Heart left ventricle (tissue), 16 donors: Measurements from ENCODE around the gene SNX1. TPM values are rescaled to one million over a fixed set of nuclear protein-coding genes. Genes with fewer than 3 reads are reported as not detected.
A peak's percentile ranks its signal among the peaks of the same experiment; 100 is the strongest.

ENCODE experiments used
- ATAC-seq, 4 donors: fragments of 200-7000 bp; cut with Tn5 transposase; one replicate each; pipeline ENCODE4 v1.9.1; 2020 to 2022; ENCODE audit warnings: moderate library complexity in 4 of 4, mild to moderate bottlenecking in 3 of 4, moderate number of reproducible peaks in 1 of 4
- DNase-seq, 5 donors: peaks; one replicate each; pipeline ENCODE4 v3.0.0-alpha.2; 2020
- H3K27ac ChIP-seq, 12 donors: fragments of 200-600 bp; sonication (generic) in 4 of 12; one replicate each; pipeline versions ENCODE4 v1.5.0 to v1.8.0; 2016 to 2022; ENCODE audit warnings: mild to moderate bottlenecking in 2 of 12
- H3K27me3 ChIP-seq, 9 donors: fragments of 200-600 bp; sonication (generic) in 2 of 9; one replicate each; pipeline versions ENCODE4 v1.5.1 to v1.8.0; 2016 to 2022; ENCODE audit warnings: mild to moderate bottlenecking in 3 of 9
- H3K36me3 ChIP-seq, 9 donors: fragments of 200-600 bp; sonication (generic) in 2 of 9; one replicate each; pipeline versions ENCODE4 v1.5.0 to v1.8.0; 2018 to 2022; ENCODE audit warnings: mild to moderate bottlenecking in 2 of 9
- H3K4me1 ChIP-seq, 12 donors: fragments of 200-600 bp; sonication (generic) in 4 of 12; one replicate each; pipeline versions ENCODE4 v1.5.0 to v1.8.0; 2016 to 2022; ENCODE audit warnings: mild to moderate bottlenecking in 3 of 12
- H3K4me3 ChIP-seq, 12 donors: fragments of 200-600 bp; sonication (generic) in 4 of 12; one replicate each; pipeline versions ENCODE4 v1.5.0 to v1.8.0; 2017 to 2022; ENCODE audit warnings: mild to moderate bottlenecking in 9 of 12, moderate library complexity in 4 of 12
- H3K9me3 ChIP-seq, 12 donors: fragments of 200-600 bp; sonication (generic) in 4 of 12; one replicate each; pipeline versions ENCODE4 v1.5.0 to v1.8.0; 2016 to 2022; ENCODE audit warnings: mild to moderate bottlenecking in 1 of 12
- CTCF ChIP-seq, 12 donors: fragments of 200-600 bp; sonication (generic) in 4 of 12; IDR thresholded peaks; one replicate each; pipeline versions ENCODE4 v1.5.0 to v1.8.0; 2018 to 2022; ENCODE audit warnings: antibody characterized with exemption in 12 of 12, mild to moderate bottlenecking in 5 of 12
- POLR2A ChIP-seq, 2 donors: fragments of 450-650 bp; IDR thresholded peaks; one replicate each; pipeline ENCODE4 v1.6.1; 2017; ENCODE audit warnings: antibody characterized with exemption in 2 of 2, mild to moderate bottlenecking in 2 of 2, moderate library complexity in 2 of 2
- WGBS, 4 donors: extraction: QIAGEN DNeasy Blood & Tissue Kit in 2 of 4; methylation state at CpG; one replicate each; pipeline versions ENCODE4 v1.1.5 to v1.1.7; 2013 to 2018; 5-methylcytosine and 5-hydroxymethylcytosine counted together
- intact Hi-C, 10 donors: fragments of 100-400 bp; cut with DNase I; formaldehyde crosslinking; loops; one replicate each; pipeline versions ENCODE4 v1.11.1 to v1.14.2; 2022
- polyA plus RNA-seq, 2 donors: library from polyadenylated mRNA; stranded (reverse); fragments of 200-250 nt; gene quantifications; one replicate each; pipeline ENCODE4 v1.2.3, GENCODE V29; 2013
- total RNA-seq, 9 donors: library from RNA; depleted of rRNA in 2 of 9; stranded (reverse); fragments of >200 nt in 2 of 9; fragmentation: NEBNext Ultra II Directional in 3 of 9; extraction: Animal tissue kit (Norgen Biotek cat#: 25700) in 3 of 9; gene quantifications; one replicate each; pipeline versions ENCODE4 v1.1.0 to v1.2.4, GENCODE V29; 2016 to 2023
- donor health status: ischemic (EF 13 %, LVEDD 7.1; RV severe dilation, severe dysfunction).
- donor health status: healthy with polysubstance abuse.
- donor health status: DM: no; HTN: yes; CAD: no.
- donor health status: DM: no; HTN: no; CAD: no.
- donor health status: ischemic (EF 25% LVEDD 6.9; RV normal size, moderate dysfunction).
- donor health status: ischemic (EF 25% LVEDD 5.7; RV mildly dilated, moderate dysfunction).
- donor health status: healthy.
- donor health status: DM: yes; HTN: yes; CAD: no.
- donor health status: ischemic (EF 35%, LVEDD 5.7; RV mildly dilated, moderate dysfunction).
- donor health status: nonischemic (EF 11% LVEDD 7.7; RV severe dilation, severe dysfunction).
- donor health status: DM: yes; HTN: yes; CAD: no.
- donor health status: PGD.
- donor health status: ischemic (EF 29% LVEDD 5.4; RV normal size, mild dysfunction).
- donor health status: nonischemic (EF 23%, LVEDD 6.1; RV moderate dilation, normal function).

SNX1 gene
- total and polyA plus RNA-seq, 11 donors = 38.7 to 117 (median 76.3) TPM

GRCh38 chr15:64122936-64123351, 27.2 kb downstream of the SNX1 start:
- TF ChIP-seq CTCF (IDR thresholded peaks at IDR 0.05) (no peak), POLR2A (IDR thresholded peaks at IDR 0.05) (no peak)

GRCh38 chr15:64125978-64126377, 30.2 kb downstream of the SNX1 start:
- no peak for DNase-seq
- Histone ChIP-seq H3K27ac (no peak overlapping the region), H3K9me3 (no peaks in the 10 kb centered on the region), H3K36me3 (peaks cover 0 to 100% (median 99%) of the 10 kb centered on the region in 9 donors), H3K4me1 (peaks cover 0 to 9% (median 0%) of the 10 kb centered on the region in 12 donors), H3K27me3 (no peaks in the 10 kb centered on the region), H3K4me3 (no peak overlapping the region)
- TF ChIP-seq POLR2A (IDR thresholded peaks at IDR 0.05) (no peak), CTCF (IDR thresholded peaks at IDR 0.05) (no peak)
- intact Hi-C loops = no loop called here
- 61 to 100% (median 78%) methylated on average over 3 of the region's 3 CpGs for WGBS, 4 donors
- no peak for ATAC-seq

More at GRCh38 chr15:64122936-64123351, 27.2 kb downstream of the SNX1 start:
- Histone ChIP-seq H3K36me3 (peaks cover 0 to 100% (median 99%) of the 10 kb centered on the region in 9 donors), H3K27ac (no peak overlapping the region), H3K27me3 (no peaks in the 10 kb centered on the region), H3K4me1 (peaks cover 0 to 9% (median 0%) of the 10 kb centered on the region in 12 donors), H3K4me3 (no peak overlapping the region), H3K9me3 (no peaks in the 10 kb centered on the region)
- WGBS, 4 donors = 88 to 95% (median 92%) methylated on average over 3 of the region's 3 CpGs
- intact Hi-C loops = no loop called here
- ATAC-seq (peak in 1 of 4 donors; percentile 22), DNase-seq (no peak)

GRCh38 chr15:64127521-64128270, 31.9 kb downstream of the SNX1 start:
- H3K27ac ChIP-seq = peak overlapping the region in 2 of 12 donors; percentile 3 to 33
- H3K27me3 ChIP-seq = no peaks in the 10 kb centered on the region
- intact Hi-C loops = no loop called here
- no peaks in the 10 kb centered on the region for H3K9me3 ChIP-seq
- ATAC-seq (peak in 2 of 4 donors; percentile 33 to 59), DNase-seq (no peak)
- H3K4me1 ChIP-seq = peaks cover 0 to 23% (median 0%) of the 10 kb centered on the region in 12 donors
- H3K4me3 ChIP-seq = no peak overlapping the region
- peaks cover 0 to 100% (median 99%) of the 10 kb centered on the region in 9 donors for H3K36me3 ChIP-seq
- TF ChIP-seq POLR2A (IDR thresholded peaks at IDR 0.05) = no peak
- no peak for TF ChIP-seq CTCF (IDR thresholded peaks at IDR 0.05)
- 69 to 75% (median 72%) methylated on average over 6 of the region's 6 CpGs for WGBS, 4 donors

- intact Hi-C loops = no loop called here
- H3K9me3 ChIP-seq = no peaks in the 10 kb centered on the region
- TF ChIP-seq CTCF (IDR thresholded peaks at IDR 0.05) = no peak
- TF ChIP-seq POLR2A (IDR thresholded peaks at IDR 0.05) = no peak
- 91 to 99% (median 95%) methylated on average over 3 of the region's 3 CpGs for WGBS, 4 donors
- H3K27me3 ChIP-seq = no peaks in the 10 kb centered on the region
- ATAC-seq (no peak), DNase-seq (no peak)
- no peak overlapping the region for H3K27ac ChIP-seq
- no peak overlapping the region for H3K4me3 ChIP-seq
- H3K4me1 ChIP-seq = peaks cover 0 to 37% (median 8%) of the 10 kb centered on the region in 12 donors
- peaks cover 0 to 100% (median 99%) of the 10 kb centered on the region in 9 donors for H3K36me3 ChIP-seq
These were observed 34.4 kb downstream of the SNX1 start for GRCh38 chr15:64130159-64130558.
